Stimulated activated CD4-positive, alpha-beta T cell treated with anti-CD3 and anti-CD28 coated beads, Interleukin-15, amount 100 ng/mL, for 48 hours (primary cell): ENCODE measurements around the gene CBFA2T3.

Source experiments
- DNase-seq, 2 donors: peaks; one replicate each; pipeline ENCODE4 v3.0.0-alpha.2; 2020; ENCODE audit warnings: low read depth in 2 of 2

CBFA2T3 gene

GRCh38 chr16:88876942-88877526 lies 100.0 kb downstream of the CBFA2T3 start:
- no peak for DNase-seq

GRCh38 chr16:88875703-88876234 lies 101.2 kb downstream of the CBFA2T3 start:
- no peak for DNase-seq

- DNase-seq: no peak
Measured at GRCh38 chr16:88874938-88875599, 101.9 kb downstream of the CBFA2T3 start.

GRCh38 chr16:88872650-88873331 lies 104.2 kb downstream of the CBFA2T3 start:
- DNase-seq: no peak

- no peak for DNase-seq
Measured at GRCh38 chr16:88871730-88872416, 105.1 kb downstream of the CBFA2T3 start.

- no peak for DNase-seq
Measured at GRCh38 chr16:88871349-88871702, 105.7 kb downstream of the CBFA2T3 start.

GRCh38 chr16:88870608-88871348 lies 106.2 kb downstream of the CBFA2T3 start:
- DNase-seq: no peak

GRCh38 chr16:88869673-88869980 lies 107.4 kb downstream of the CBFA2T3 start:
- DNase-seq: no peak

GRCh38 chr16:88868974-88869672 lies 107.9 kb downstream of the CBFA2T3 start:
- DNase-seq: no peak

- DNase-seq: no peak
Measured at GRCh38 chr16:88867581-88868246, 109.3 kb downstream of the CBFA2T3 start.

GRCh38 chr16:88866151-88866920 lies 110.7 kb downstream of the CBFA2T3 start, which contains the start of gene PABPN1L:
Gene PABPN1L (minus strand): TSS chr16:88866660. CDS start chr16:88866606, 54 bp downstream.
- no peak for DNase-seq

GRCh38 chr16:88865742-88866141 lies 111.3 kb downstream of the CBFA2T3 start:
- DNase-seq: no peak

- DNase-seq: no peak
Measured at GRCh38 chr16:88865310-88865709, 111.7 kb downstream of the CBFA2T3 start.

GRCh38 chr16:88864521-88864920 lies 112.5 kb downstream of the CBFA2T3 start:
- DNase-seq: no peak

GRCh38 chr16:88864099-88864498 lies 112.9 kb downstream of the CBFA2T3 start:
- DNase-seq: no peak

- no peak for DNase-seq
Measured at GRCh38 chr16:88863426-88863825, 113.6 kb downstream of the CBFA2T3 start.

- no peak for DNase-seq
Measured at GRCh38 chr16:88862968-88863367, 114.0 kb downstream of the CBFA2T3 start.

GRCh38 chr16:88861359-88861758 lies 115.6 kb downstream of the CBFA2T3 start:
- DNase-seq: no peak

- DNase-seq: no peak
Measured at GRCh38 chr16:88859381-88860091, 117.5 kb downstream of the CBFA2T3 start.
